Stimulated activated CD4-positive, alpha-beta T cell treated with anti-CD3 and anti-CD28 coated beads, Interleukin-2, amount 100 ng/mL, for 24 hours (primary cell): ENCODE data around the gene PRKG2.

ENCODE experiments used
- DNase-seq, 2 donors: peaks; one replicate each; pipeline ENCODE4 v3.0.0-alpha.2; 2020

The PRKG2 gene

DNA sequence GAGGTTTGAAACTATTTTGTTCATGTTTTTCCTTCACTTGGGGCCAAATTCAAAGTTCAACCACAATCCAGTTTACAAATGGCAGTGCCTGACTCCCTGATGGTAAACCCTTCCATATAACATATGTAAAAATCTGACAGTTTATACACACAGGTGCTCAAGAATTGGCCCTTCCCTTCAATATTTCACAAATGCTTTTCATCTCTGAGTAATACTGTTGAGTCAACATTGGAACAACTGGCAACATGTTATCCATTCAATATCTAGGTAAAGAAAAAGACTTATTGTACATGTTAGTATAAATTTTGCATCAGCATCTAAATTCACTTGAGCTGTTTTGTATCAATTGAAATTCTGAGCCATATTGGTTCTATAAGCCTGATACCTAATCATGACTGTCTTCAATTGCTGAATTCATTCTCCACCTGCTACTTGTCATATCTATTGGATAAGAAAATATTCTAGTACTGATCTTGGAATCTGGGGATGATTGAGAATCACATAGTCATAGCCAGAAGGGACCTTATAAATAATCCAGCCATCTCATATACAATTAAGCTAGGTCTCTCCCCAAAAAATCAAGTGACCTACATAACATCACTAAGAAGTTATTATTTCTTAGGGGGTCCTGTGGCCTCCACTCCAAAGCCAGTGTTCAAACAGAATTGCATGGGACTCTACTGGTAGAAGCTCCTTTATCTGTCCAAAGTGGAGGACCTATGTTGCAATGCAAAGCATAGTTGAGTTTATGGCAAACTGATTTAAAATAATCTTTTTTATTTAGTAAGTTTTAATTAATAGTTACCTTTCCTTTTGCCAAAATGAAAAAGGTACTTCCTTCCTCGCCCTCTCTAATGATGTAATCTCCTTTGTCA is 61.9 kb downstream of the PRKG2 start:
- no peak for DNase-seq

DNA sequence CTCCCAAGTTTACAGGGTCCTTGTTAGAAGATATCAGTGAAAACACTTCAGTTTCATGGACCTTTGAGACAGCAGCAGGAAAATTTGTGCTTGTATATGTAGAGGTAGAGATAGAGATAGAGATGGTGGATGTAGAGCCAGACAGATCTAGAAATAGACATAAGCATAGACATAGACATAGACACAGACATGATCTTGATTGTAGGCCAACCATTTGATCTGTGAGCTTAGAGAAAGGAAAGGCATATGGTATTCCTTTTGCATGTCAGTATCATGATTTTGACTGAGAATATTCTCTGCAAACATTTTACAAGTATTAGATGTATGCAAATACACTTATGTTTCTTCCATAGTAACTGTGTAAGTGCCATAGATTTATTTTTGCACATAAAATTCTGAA is 65.0 kb downstream of the PRKG2 start:
- no peak for DNase-seq

- no peak for DNase-seq
Observed at GRCh38 chr4:81148576-81148975, 66.4 kb downstream of the PRKG2 start.

- no peak for DNase-seq
Observed at GRCh38 chr4:81146466-81146865, 68.6 kb downstream of the PRKG2 start.

- no peak for DNase-seq
Observed at GRCh38 chr4:81143183-81143582, 71.8 kb downstream of the PRKG2 start.

DNA sequence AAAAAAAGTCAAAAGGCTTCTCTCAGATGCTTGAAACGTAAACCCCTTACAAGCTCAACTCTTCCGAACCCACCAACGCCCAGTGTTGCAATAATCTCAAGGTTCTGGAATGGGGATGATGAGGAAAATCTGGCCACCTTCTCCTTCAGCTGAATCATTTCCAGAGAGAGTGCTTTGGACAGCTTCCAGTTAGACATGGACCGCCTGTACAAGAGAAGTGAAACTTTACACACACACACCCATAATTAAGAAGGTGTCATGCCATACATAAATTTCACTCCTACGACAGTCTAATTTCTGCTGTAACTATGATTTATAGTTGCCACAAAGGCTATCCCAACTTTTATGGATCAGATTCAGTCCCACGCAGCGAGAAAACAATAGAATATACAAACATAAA is 72.3 kb downstream of the PRKG2 start:
- no peak for DNase-seq

DNA sequence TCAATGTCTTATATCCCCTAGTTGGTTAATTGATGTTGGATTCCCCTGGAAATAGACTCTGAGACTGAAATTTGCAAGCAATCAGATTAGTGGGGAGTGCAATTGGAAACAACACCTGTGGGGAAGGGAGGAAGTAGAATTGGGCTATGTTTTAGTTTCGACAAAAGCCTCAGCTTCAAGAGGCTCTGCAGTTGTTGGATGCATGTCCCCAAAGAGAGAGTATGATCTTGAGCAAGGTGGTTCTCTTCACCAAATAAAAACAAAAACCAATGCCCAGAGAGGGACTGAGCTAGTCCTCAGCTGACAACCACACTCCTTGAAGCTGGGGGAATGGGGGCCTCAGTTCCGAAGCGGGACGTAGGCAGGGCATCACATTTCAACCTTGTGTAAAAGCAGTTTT is 77.1 kb downstream of the PRKG2 start:
- no peak for DNase-seq

DNA sequence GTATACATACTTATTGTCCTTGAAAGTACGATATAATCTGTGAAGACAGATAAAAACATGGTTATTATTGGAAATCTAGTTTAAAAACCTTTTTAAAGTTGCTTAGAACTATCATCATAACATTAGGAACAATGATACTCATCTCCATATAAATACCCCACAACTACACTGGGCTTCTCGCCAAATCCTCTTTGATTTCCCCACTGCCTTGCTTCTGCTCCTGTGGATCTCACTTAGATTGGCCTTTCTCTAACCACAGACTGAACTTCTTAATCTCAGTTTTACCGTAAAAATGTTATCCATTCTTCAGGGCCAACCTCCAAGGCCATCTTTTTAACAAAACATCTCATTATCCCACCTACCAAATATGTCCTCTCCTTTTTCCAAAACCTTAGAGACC is 77.6 kb downstream of the PRKG2 start:
- no peak for DNase-seq

DNA sequence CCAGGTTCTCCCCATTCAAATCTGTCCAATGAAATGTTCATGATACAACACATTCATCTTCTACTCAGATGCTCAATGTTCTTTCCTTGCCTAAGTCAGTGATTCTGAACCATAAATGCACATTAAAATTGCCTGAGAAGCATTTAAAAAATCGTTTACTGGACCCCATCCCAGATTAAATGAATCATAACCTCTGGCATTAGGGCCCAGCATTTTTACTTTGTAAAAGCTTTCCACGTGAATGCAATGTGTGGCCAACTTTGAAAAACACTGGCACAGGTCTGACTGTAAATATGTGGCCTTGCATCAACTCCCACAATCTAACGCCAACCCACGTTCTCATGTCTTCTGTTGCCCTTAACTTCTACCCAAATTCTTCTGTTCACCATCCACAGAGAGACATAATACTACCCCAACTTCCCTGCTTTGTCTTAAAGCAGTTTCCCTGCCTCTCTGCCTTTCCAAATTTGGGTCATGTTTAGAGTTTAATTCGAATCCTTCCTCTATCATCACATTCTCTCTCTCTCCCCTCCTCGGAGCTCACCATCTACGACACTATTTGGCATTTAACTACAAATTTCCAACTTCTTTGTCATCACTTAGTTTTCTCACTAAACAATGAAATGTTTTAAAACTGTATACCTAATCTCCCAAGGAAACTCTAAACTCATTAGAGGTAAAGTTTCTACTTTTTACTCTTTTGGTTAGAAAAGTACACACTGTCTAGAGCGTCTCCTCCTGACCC is 78.7 kb downstream of the PRKG2 start:
- no peak for DNase-seq

DNA sequence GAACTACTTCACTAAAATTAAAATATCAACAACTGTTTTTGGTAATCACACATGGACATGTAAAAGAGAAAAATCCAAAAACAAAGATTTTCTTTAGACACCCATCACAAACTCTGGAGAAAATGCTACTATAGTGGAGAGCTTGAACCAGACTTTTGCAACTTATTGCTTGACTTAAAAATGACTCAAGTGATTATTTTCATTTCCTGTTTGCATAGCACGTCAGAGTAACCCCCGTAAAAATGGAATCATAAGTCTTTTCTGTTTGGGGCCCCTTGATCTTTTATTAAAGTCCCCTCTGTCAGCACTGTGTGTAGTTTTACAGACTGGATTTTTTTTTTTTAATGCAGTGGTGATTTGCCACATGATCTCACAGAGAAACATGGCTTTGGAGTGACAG is 79.5 kb downstream of the PRKG2 start:
- no peak for DNase-seq

GRCh38 chr4:81131563-81131962 is 83.5 kb downstream of the PRKG2 start:
- DNase-seq: no peak

- DNase-seq: no peak
Observed at GRCh38 chr4:81131066-81131465, 84.0 kb downstream of the PRKG2 start.

- DNase-seq: no peak
Observed at GRCh38 chr4:81130569-81130968, 84.5 kb downstream of the PRKG2 start.

GRCh38 chr4:81120055-81120454 is 95.0 kb downstream of the PRKG2 start:
- no peak for DNase-seq

- no peak for DNase-seq
Observed at GRCh38 chr4:81118086-81118485, 96.9 kb downstream of the PRKG2 start.

DNA sequence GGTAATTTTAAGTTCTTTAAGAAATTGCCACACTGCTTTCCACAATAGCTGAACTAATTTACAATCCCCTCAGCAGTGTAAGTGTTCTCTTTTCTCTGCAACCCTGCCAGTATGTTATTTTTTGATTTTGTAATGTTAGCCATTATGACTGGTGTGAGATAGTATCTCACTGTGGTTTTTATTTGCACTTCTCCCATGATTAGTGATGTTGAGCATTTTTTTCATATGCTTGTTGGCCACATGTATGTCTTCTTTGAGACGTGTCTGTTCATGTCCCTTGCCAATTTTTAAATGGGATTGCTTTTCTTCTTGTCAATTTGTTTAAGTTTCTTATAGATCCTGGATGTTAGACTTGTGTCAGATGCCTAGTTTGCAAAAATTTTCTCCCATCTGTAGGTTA is 98.5 kb downstream of the PRKG2 start:
- no peak for DNase-seq

GRCh38 chr4:81113024-81113423 is 102.0 kb downstream of the PRKG2 start:
- DNase-seq: no peak

- DNase-seq: no peak
Observed at GRCh38 chr4:81109356-81109755, 105.7 kb downstream of the PRKG2 start.

DNA sequence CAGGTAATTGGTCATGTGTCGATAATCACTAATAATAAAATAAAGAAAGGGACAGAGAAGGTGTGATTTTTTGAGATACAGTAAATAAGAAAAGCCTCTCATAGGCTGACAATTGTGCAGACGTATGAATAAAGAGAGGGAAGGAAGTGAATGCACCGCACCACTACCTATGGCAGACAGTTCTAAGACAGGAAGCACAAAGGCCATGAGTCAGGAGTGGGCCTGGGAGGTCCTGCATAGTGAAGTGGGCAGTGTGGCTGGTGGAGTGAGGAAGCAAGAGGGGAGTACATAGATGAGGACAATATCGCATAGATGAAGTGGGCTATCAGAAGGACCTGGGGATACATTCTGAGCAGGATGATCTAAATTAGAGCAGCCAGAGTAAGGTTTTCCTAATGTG is 108.9 kb downstream of the PRKG2 start:
- DNase-seq: no peak

GRCh38 chr4:81102107-81102506 is 112.9 kb downstream of the PRKG2 start:
- no peak for DNase-seq

DNA sequence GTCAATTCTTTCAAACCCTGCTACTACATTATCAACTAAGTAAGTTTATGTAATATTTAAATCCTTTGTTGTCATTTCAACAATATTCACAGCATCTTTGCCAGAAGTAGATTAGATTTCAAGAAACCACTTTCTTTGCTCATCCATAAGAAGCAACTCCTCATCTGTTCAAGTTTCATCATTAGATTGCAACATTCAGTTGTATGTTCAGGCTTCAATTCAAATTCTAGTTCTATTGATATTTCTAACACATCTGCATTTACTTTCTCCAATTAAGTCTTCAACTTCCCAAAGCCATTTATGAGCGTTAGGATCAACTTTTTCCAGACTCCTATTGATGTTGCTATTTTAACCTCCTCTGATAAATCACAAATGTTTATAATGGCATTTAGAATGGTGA is 118.5 kb downstream of the PRKG2 start:
- no peak for DNase-seq

DNA sequence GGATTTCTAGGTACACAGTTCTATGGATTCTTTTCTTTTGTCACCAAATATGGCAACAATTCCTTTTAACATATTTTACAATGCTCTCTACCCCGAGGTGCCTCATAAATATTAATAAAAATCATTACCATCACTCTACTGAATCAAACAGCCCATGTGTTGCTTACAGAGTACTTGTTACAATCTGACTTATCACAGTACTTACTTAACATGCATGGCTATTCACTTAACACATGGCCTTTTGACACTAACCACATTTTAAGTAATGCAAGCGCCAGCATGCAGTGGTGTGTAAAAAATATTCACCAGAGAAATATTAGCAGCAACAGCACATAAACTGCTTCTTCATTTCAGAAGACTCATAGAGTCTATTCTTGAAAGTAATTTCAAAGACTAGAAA is 119.6 kb downstream of the PRKG2 start:
- DNase-seq: no peak

GRCh38 chr4:81093720-81094401 is 121.2 kb downstream of the PRKG2 start:
- no peak for DNase-seq

DNA sequence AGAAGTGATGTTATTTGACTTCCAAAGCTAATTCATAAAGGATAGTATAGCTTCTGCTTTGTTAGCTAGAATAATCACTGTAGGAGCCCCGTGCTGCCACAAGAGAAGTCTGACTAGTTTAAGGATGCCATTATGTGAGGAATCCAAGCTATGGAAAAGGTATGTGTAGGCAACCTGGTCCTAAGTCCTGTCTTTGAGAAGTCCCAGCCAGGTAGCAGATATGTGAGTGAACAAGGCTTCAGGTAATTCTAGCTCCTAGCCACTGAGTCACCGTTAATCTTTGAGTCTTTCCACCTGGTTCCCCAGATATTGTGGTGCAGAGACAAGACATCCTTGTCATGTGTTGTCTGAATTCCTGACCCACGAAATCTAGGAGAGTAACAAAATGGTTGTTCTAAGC is 129.0 kb downstream of the PRKG2 start:
- DNase-seq: no peak
